GM19397 (cell line): Measurements from ENCODE around the gene DET1.
"Not testable (repeated sequence)": the region's sequence is repeated elsewhere in the genome, so short reads cannot be mapped to it uniquely, and the experiment has no call there.

ENCODE experiments used
- ATAC-seq: cut with Tn5 transposase; IDR thresholded peaks from one replicate; pipeline ENCODE4 v1.9.1; 2021; ENCODE audit warnings: mild to moderate bottlenecking, moderate library complexity; ENCODE audit not compliant: unreplicated experiment

DET1 gene

GRCh38 chr15:88546248-88547129 is at the start of gene DET1:
TSS of gene DET1 (minus strand) at chr15:88546681. CDS start at chr15:88531705, 14,976 bp downstream.
- peak; percentile 97 for ATAC-seq

GRCh38 chr15:88591384-88591783 is 44.9 kb upstream of the DET1 start:
- no peak for ATAC-seq

- ATAC-seq = no peak
These were observed 44.3 kb upstream of the DET1 start for GRCh38 chr15:88590759-88591158.

- no peak for ATAC-seq
These were observed 40.1 kb upstream of the DET1 start for GRCh38 chr15:88586401-88587162.

GRCh38 chr15:88580532-88580931 is 34.1 kb upstream of the DET1 start:
- ATAC-seq = no peak

- ATAC-seq = no peak
These were observed 32.8 kb upstream of the DET1 start for GRCh38 chr15:88579322-88579721.

GRCh38 chr15:88574655-88575054 is 28.2 kb upstream of the DET1 start:
- no peak for ATAC-seq

- ATAC-seq = no peak
These were observed 27.6 kb upstream of the DET1 start for GRCh38 chr15:88574077-88574476.

- ATAC-seq = no peak
These were observed 25.4 kb upstream of the DET1 start for GRCh38 chr15:88571852-88572259.

- ATAC-seq = no peak
These were observed 24.8 kb upstream of the DET1 start for GRCh38 chr15:88571153-88571851.

- no peak for ATAC-seq
These were observed 22.1 kb upstream of the DET1 start for GRCh38 chr15:88568589-88568988.

- no peak for ATAC-seq
These were observed 18.3 kb upstream of the DET1 start for GRCh38 chr15:88564741-88565140.

- no peak for ATAC-seq
These were observed 17.2 kb upstream of the DET1 start for GRCh38 chr15:88563638-88564037.

GRCh38 chr15:88559565-88559964 is 13.1 kb upstream of the DET1 start:
- ATAC-seq = not testable (repeated sequence)

GRCh38 chr15:88558026-88558425 is 11.5 kb upstream of the DET1 start:
- not testable (repeated sequence) for ATAC-seq

GRCh38 chr15:88548009-88548408 is 1.5 kb upstream of the DET1 start:
- not testable (repeated sequence) for ATAC-seq

- ATAC-seq = not testable (repeated sequence)
These were observed 768 bp downstream of the DET1 start for GRCh38 chr15:88545578-88546247.

GRCh38 chr15:88543065-88543776 is 3.3 kb downstream of the DET1 start:
- ATAC-seq = no peak

- ATAC-seq = no peak
These were observed 4.1 kb downstream of the DET1 start for GRCh38 chr15:88542342-88542733.

- ATAC-seq = no peak
These were observed 4.7 kb downstream of the DET1 start for GRCh38 chr15:88541709-88542341.
